ENCODE measurements around the gene SCAF4. TPM values are rescaled to one million over a fixed set of nuclear protein-coding genes. Genes with fewer than 3 reads are reported as not detected.

SCAF4 gene
- total and polyA plus RNA-seq, 2 donors (not counting 3 experiments of a cell fraction or from before 2014, with no cell fraction given): 12.2 to 41.2 TPM

- no peak for TF ChIP-seq POLR2A (IDR thresholded peaks at IDR 0.05; ENCODE audit: low read depth, low read length)
- TF ChIP-seq CTCF (IDR thresholded peaks at IDR 0.05; ENCODE audit: extremely low read depth in 1 of 2, insufficient read depth in 1 of 2, low read depth in 1 of 2, low read length in 2 of 2): no peak
- H3K9ac ChIP-seq (replicated peaks; ENCODE audit: extremely low read depth, insufficient read depth, low read length): no peak overlapping the region
- H4K20me1 ChIP-seq (replicated peaks; ENCODE audit: control insufficient read depth, extremely low read depth, insufficient read depth, low read length): no peaks in the 10 kb centered on the region
- H3K27ac ChIP-seq (ENCODE audit: insufficient read depth, low read depth, low read length): no peak overlapping the region
- ChIA-PET CTCF (no interaction called here), POLR2A (no interaction called here)
- DNase-seq (ENCODE audit: low read depth, low spot score): peak; percentile 64
- H2AFZ ChIP-seq (ENCODE audit: low read depth, low read length): no peak overlapping the region
- FAIRE-seq: peak; percentile 80
- H3K79me2 ChIP-seq (ENCODE audit: control insufficient read depth, insufficient read depth, low read length): no peaks in the 10 kb centered on the region
- no TSS peak for BruUV-seq (replicated peaks)
- no peaks in the 10 kb centered on the region for H3K9me3 ChIP-seq (replicated peaks; ENCODE audit: control insufficient read depth, insufficient read depth, low read length)
- H3K9me1 ChIP-seq (replicated peaks; ENCODE audit: control insufficient read depth, extremely low read depth, insufficient read depth, low read length): no peaks in the 10 kb centered on the region
- H3K4me3 ChIP-seq (replicated peaks in 1 of 3; ENCODE audit: insufficient read depth in 1 of 3, low read depth in 1 of 3, low read length in 3 of 3): no peak overlapping the region
- peak overlapping the region; percentile 3 for H3K4me2 ChIP-seq (ENCODE audit: insufficient read depth, low read length)
- peaks cover 0 to 7% of the 10 kb centered on the region in 2 experiments for H3K27me3 ChIP-seq (ENCODE audit: control insufficient read depth in 2 of 2, insufficient read depth in 2 of 2, low read length in 2 of 2)
- H3K36me3 ChIP-seq (ENCODE audit: control insufficient read depth in 2 of 2, extremely low read depth in 1 of 2, insufficient read depth in 2 of 2, low read length in 2 of 2): no peaks in the 10 kb centered on the region
- intact Hi-C loops (cut with micrococcal nuclease): no loop called here
- dilution Hi-C loops (cut with MboI; ENCODE audit: extremely low pct_ligation_motif_present, low sequenced_read_pairs): no loop called here
- H3K4me1 ChIP-seq (ENCODE audit: control insufficient read depth, extremely low read depth, insufficient read depth, low read length): peaks cover 7% of the 10 kb centered on the region
Observed at GRCh38 chr21:31644643-31645042, 87.3 kb downstream of the SCAF4 start.

- no peak overlapping the region for H2AFZ ChIP-seq (ENCODE audit: low read depth, low read length)
- H3K27ac ChIP-seq (ENCODE audit: insufficient read depth, low read depth, low read length): no peak overlapping the region
- peaks cover 0 to 4% of the 10 kb centered on the region in 2 experiments for H3K27me3 ChIP-seq (ENCODE audit: control insufficient read depth in 2 of 2, insufficient read depth in 2 of 2, low read length in 2 of 2)
- DNase-seq (ENCODE audit: low read depth, low spot score) (no peak), FAIRE-seq (no peak)
- no peaks in the 10 kb centered on the region for H3K9me3 ChIP-seq (replicated peaks; ENCODE audit: control insufficient read depth, insufficient read depth, low read length)
- no peak overlapping the region for H3K4me3 ChIP-seq (replicated peaks in 1 of 3; ENCODE audit: insufficient read depth in 1 of 3, low read depth in 1 of 3, low read length in 3 of 3)
- ChIA-PET CTCF (no interaction called here), POLR2A (no interaction called here)
- no peak for TF ChIP-seq MAX (IDR thresholded peaks at IDR 0.05; ENCODE audit: insufficient read depth, insufficient read length)
- TF ChIP-seq POLR2A (IDR thresholded peaks at IDR 0.05; ENCODE audit: low read depth, low read length): no peak
- TF ChIP-seq CTCF (IDR thresholded peaks at IDR 0.05; ENCODE audit: extremely low read depth in 1 of 2, insufficient read depth in 1 of 2, low read depth in 1 of 2, low read length in 2 of 2): no peak
- no peak for TF ChIP-seq JUN (IDR thresholded peaks at IDR 0.05; ENCODE audit: borderline replicate concordance, insufficient read depth, insufficient read length, low read depth)
- TF ChIP-seq EZH2 (IDR thresholded peaks at IDR 0.05; ENCODE audit: borderline replicate concordance, low read depth, low read length, severe bottlenecking): no peak
- TF ChIP-seq POLR2AphosphoS5 (IDR thresholded peaks at IDR 0.05; ENCODE audit: insufficient read depth, low read depth, low read length): no peak
- no peak for TF ChIP-seq MYC (IDR thresholded peaks at IDR 0.05; ENCODE audit: low read depth, low read length)
- TF ChIP-seq FOS (IDR thresholded peaks at IDR 0.05; ENCODE audit: borderline replicate concordance, insufficient read depth, low read length): no peak
- TF ChIP-seq GATA2 (IDR thresholded peaks at IDR 0.05; ENCODE audit: insufficient read depth, insufficient read length, low read depth, low read length): no peak
- dilution Hi-C loops (cut with MboI; ENCODE audit: extremely low pct_ligation_motif_present, low sequenced_read_pairs): no loop called here
- intact Hi-C loops (cut with micrococcal nuclease): no loop called here
- BruUV-seq (replicated peaks): no TSS peak
- no peak overlapping the region for H3K9ac ChIP-seq (replicated peaks; ENCODE audit: extremely low read depth, insufficient read depth, low read length)
- no peak overlapping the region for H3K4me2 ChIP-seq (ENCODE audit: insufficient read depth, low read length)
- H4K20me1 ChIP-seq (replicated peaks; ENCODE audit: control insufficient read depth, extremely low read depth, insufficient read depth, low read length): no peaks in the 10 kb centered on the region
- peaks cover 7% of the 10 kb centered on the region for H3K4me1 ChIP-seq (ENCODE audit: control insufficient read depth, extremely low read depth, insufficient read depth, low read length)
- no peaks in the 10 kb centered on the region for H3K79me2 ChIP-seq (ENCODE audit: control insufficient read depth, insufficient read depth, low read length)
- H3K36me3 ChIP-seq (ENCODE audit: control insufficient read depth in 2 of 2, extremely low read depth in 1 of 2, insufficient read depth in 2 of 2, low read length in 2 of 2): no peaks in the 10 kb centered on the region
- H3K9me1 ChIP-seq (replicated peaks; ENCODE audit: control insufficient read depth, extremely low read depth, insufficient read depth, low read length): no peaks in the 10 kb centered on the region
Observed at GRCh38 chr21:31641416-31641922, 90.4 kb downstream of the SCAF4 start.

Measured in endothelial cell of umbilical vein (primary cell).